ELR (cell line): ENCODE results near the gene VSIG8.

Source experiments
- DNase-seq: peaks from one replicate; pipeline ENCODE4 v3.0.0-alpha.2; 2015; ENCODE audit warnings: low read depth

VSIG8 gene

DNA sequence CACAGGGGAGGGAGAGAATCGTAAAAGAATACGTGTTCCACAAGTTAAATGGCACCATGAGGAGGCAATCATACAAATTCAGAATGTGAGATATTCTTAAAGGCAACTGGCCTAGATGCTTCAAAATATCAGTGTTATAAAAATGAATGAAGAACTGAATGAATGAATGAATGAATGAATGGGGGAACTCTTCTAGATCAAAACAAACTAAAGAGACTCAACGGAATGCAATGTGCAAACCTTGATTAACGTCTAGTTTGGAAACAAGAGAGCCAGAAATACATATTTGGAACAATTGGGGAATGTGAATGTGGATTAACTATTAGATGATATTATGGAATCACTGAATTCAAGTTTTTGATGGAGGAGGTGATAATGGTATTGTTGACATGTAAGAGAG lies 20.7 kb upstream of the VSIG8 start:
- DNase-seq: no peak

DNA sequence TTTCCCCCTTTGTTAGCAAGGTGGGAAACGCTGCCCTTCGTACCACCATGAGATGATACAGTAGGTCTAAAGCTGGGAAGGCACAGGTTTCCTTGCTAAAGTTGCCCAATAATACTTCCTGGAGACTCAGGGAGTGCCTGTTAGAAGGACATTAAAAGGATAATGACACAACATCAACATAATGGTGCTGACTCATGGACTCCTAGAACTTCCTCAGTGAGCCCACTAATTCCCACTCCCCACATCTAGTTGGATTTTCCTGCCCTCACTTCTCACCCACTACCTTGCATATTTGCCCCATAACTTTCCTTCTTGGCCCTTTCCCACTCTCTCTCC lies 20.0 kb upstream of the VSIG8 start:
- peak; percentile 83 for DNase-seq

DNA sequence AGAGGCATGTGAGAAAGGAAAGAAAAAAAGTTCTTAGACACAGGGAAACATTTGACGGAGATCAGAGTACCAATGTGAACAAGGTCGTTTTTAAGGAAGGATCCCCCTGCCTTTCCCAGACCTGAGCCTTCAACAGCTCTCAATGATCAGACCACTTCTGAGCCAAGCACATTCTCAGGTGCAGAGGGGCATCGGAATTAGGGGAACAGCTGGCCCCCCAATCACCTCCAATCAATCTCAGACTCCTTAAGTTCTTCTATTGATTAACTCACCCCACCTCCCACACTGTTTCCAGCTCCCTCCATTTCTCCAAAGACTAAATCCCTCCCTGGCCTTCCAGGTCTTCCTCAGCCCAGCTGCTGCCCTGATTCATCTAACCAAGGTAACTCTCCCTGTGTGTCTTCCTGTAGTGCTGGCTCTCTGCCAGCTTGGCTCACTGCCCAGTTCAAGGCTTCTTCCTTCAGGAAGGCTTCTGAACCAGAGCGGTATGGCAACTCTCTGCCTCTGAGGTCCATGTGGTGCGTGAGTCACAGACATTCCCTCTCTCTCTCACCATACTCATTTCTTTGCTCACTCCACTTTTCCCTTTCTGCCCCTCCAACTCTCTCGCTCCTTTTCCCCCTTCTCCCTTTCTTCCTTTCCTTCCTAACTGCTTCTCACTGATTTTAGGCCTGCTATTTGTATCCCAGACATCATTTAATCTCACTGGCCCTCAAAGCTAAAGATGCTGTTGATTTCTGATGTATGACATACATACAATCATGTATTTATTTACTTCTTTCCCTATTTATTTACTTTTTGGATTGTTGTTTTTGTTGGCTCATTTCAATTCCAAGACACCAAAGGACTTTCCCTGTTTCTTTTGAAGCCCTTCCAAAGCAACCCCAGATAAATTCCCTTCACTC lies 19.4 kb upstream of the VSIG8 start:
- DNase-seq: peak; percentile 100

DNA sequence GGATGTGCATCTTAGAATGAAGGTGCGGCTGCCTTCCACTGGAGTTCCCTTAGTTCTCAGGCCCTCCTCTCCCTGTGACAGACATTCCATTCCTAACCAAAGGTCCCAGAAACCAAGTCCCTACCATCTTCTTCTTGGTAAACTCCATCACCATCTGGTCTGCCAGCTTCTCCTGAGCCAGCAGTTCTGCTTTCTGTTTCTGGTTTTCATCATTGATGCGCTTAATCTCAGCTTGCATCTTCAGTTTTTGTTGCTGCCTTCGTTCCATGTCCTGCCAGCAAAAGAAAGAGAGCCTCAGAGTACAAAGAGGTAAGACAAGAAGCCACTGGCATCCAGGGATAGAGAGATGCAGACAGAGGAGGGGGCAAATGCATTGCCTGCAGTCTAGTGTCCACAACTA lies 18.0 kb upstream of the VSIG8 start:
- no peak for DNase-seq

DNA sequence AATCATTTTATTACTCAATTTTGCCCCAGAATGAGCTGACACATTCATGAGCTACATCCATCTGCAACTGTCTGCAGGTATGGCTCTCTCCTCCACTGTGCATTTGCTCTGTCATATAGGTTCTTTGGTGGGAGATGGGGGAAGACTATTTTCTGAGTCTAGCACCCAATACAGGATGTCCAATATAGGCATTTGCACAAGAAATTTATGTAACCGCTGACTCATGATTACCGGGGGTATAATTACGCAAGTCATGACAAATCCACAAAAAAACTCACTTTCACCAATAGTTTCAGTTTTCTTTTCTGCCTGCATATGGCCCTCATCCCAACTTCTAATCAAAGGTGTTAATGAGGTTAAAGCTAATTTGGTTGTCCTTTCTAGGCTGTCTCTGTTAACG lies 17.5 kb upstream of the VSIG8 start:
- DNase-seq: peak; percentile 91

DNA sequence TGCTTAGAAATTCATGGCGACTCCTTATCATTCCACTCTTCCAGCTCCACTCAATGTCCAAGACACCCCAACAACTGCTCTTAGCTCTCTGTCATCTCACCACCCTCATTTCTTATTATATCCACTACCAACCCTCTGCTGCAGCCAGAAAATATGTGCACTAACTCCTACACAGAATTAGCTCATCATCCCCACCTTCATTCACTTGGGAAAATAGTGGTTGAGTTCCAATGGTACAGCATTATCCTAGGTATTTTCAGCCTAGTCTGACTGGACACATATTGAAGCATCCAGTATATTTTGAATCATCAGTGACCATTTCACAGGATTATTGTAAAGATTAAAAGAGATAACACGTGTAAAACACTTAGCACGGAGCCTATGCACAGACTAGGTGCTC lies 16.7 kb upstream of the VSIG8 start:
- DNase-seq: peak; percentile 14

DNA sequence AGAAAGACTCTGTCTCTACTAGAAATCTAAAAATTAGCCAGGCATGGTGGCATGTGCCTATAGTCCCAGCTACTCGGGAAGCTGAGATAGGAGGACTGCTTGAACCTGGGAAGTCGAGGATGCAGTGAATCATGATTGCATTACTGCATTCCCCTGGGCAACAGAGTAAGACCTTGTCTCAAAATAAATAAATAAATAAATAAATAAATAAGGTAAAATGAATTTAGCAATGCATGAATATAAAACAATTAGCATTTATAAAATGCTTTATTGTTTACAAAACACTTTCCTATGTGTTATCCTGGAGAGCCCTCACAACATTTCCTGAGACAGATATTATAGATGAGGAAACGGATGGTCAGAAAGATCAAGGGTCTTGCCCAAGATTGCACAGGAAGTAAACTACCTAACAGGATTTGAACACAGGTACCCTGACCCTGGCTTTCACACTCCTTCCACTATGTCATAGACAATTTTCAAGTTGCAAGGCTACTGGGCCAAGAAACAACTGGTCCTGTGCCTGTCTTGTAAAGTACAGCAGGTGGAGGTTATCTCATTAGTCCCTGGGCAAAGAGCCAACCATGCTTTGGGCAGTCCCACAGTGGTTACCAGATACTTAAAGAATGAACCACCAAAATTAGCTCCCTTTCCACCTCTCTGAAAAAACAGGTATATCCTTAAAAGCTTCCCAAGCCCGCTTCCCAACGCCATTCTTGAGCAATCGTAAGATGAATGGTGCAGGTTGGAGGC lies 15.4 kb upstream of the VSIG8 start:
- DNase-seq: no peak

DNA sequence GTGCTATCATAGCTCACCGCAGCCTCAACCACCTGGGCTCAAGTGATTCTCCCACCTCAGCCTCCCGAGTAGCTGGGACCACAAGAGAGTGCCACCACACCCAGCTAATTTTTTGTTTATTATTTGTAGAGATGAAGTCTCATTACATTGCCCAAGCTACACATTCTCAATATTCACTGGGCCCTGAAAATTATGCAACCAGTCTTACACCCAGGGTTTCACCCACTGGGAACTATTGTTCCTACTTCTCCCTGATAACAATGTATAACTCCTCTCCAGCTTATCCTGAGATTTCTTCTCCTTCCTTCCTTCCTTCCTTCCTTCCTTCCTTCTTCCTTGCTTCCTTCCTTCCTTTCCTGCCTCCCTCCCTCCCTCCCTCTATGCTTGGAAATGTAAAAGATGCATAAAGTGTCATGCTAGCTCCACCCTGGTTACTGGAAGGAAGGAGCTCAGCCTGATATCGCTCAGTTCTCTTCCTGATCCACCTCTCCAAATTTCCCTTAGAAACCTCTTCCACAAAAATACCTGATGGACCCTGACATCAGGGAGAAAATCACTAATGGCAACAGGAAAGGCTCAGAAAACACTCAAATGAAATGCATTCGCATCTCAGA lies 11.2 kb upstream of the VSIG8 start:
- DNase-seq: no peak

DNA sequence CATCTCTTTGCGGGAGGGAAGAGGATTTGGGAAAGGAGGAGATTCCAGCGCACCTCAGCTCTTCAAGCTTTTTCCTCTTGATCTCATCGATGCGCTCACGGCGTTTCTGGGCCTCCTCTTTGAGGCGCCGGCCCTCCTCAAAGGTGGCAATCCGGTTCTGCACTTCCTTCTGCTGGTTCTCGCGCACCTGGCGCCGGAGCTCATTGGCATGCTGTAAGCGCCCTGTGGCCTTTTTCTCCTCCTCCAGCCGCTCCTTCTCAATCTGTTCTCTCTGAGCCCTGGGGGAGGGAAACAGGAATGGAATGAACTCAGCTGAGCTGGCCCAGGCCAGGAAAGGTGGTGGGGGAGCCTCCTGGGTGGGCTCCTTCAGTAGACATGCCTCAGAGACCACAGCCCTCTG lies 10.4 kb upstream of the VSIG8 start:
- no peak for DNase-seq

DNA sequence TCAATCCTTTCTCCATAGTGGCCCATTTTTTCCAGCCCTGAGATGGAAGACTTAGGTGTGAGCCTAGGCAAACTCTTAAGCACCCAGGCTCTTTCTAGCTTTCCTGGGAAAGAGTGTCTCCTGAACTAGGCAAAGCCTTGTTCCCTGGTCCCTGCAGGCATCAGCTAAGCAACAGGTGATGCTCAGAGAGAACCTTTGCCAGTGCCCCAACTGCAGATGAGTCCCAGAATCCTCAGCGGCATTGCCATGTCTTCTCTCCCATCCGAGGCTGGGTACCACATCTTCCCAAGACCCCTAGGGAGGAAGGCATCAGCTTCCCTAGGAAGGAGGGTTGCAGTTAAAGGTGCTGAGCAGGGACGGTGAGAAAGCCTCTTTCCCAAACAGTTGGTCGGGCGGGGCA lies 8.2 kb upstream of the VSIG8 start:
- no peak for DNase-seq

DNA sequence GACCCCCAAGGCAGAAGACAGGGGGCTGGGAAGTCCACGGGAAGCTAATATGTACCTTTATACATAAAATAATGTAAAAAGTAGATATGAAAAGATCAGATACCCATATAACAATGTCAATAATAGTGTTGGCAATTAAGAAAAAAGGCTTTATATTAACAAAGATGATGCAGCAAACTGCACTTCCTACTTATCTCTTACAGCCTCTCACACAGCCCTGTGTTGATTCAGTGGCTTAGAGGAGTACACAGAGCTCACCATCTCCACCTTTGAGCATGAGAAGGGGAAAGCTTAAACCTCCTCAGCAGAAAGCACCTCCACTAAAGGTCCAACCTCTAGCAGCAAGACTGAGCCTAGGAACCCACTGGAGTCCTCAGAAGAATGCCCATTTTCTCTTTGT lies 7.2 kb upstream of the VSIG8 start:
- DNase-seq: no peak

DNA sequence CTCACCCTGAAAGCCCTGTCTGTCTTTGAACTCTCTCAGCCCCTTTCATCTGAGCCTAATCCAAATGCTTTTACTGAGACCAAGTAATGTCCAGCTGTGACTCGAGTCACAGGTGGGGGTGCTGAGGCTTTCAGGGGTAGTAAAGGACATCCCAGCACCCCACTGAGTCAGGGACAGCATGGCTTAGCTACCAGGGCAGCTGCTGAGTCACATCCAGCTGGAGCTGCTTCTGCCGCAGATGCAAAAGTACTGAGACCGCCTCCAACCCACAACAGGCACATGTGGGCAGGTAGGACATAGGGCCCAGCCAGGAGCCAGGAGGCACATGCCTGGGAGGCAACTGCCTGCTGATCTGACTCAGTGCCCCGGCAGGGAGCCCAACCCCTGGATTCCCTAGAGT lies 6.7 kb upstream of the VSIG8 start:
- DNase-seq: peak; percentile 86

DNA sequence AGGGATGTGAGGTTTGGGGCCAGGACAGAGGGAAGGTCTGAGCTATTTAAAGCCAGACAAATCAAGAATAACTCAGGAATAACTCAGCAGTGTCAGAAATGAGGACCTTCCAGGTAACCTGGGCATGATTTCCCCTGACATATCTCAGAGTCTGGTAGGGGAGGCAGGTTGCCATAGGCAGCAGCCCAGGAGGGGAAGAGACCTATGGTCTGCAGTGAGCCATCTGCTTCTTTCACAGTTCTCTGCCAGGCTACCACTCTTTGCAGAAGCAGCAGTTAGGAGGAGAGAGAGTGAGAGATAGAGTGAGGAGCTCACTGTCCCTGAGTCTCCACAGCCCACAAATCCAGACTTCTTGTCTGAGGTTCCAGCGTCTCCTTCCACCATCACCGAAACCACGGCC lies 6.3 kb upstream of the VSIG8 start:
- DNase-seq: no peak

DNA sequence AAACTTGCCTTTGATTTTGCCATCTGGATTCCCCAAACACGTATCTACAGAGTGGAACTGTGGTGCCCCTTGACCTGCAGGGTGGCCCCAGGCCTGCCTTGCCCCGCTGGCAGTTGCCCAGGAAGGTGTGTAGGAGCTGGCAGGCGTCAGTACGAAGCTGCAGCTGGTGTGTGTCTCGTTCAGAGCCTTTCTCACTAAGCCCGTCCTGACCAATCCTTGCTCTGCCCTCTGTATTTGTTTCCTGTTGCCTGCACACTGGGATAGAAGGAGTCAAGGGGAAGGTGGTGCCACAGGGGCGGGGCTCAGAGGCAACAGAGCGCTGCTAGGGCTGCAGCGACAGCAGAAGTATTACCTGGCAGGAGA lies 5.2 kb upstream of the VSIG8 start:
- DNase-seq: no peak

DNA sequence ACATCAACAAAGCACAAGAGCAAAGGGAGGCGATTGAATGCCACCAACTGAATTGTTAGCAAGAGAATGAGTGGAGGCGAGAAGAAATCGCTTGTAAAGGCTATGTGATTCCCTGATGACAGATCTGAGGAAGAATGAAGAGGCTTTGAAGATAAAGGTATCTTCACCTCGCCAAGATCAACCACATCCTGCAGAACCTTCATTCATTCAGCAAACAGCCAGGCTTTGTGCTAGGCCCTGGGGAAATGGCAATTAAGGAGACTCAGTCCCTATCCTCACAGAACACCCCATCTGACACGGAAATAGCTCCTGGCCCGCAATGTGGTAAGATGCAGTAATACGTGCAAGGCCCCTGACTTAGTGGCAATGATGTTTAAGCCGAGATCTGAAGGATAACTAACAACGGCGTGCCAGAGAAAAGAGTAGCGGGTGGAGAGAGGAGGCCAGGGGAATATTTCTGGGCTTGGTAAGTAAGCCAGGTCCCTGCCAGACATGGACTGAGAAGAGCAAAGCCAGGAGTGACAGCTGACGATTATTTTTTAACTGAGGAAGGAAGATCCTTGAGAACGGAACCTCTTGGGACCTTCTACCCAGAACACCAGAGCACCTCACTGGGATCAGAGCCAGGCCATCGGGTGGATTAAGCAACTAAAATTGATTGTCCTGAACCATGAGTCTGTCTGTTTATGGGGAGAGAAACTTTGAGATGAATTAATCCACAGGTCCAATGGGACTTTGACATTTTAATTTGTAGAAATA lies 4.6 kb upstream of the VSIG8 start:
- no peak for DNase-seq

DNA sequence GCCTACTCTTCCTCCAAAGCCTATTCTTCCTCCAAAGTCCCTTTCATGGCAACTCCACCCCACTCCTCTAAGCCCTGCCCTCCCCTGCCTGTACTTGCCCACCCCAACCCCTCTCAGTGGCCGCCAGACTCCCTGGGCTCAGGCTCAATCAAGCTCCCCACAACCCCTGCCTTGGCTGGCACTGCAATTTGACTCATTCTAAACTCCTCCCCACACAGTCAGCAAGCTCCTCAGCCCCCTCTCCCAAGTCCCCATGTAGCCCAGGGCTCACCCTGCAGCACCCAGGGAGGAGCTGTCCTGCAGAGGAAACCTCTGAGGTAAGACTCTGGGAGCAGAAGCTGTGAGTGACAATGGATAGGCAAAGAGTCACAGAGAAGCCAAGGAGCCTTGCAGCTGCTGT lies 3.6 kb upstream of the VSIG8 start:
- peak; percentile 21 for DNase-seq

DNA sequence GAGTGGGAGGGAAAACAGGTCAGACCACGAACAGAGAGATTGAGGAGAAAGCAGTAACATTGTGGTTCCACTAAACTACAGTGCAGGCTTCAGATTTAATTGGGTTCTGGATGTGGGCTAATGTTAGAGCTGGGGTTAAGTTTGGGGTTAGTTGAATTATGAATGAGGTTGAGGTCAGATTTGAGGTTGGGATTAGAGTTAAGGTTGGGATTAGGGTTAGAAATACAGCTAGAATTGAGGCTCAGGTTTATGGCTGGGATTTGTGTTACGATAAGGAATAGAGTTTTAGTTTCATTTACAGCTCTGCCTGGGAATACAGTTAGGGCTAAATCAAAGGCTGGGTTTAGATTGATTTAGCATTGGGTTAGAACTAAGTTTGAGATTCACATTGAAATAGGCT lies 1.8 kb upstream of the VSIG8 start:
- DNase-seq: no peak

DNA sequence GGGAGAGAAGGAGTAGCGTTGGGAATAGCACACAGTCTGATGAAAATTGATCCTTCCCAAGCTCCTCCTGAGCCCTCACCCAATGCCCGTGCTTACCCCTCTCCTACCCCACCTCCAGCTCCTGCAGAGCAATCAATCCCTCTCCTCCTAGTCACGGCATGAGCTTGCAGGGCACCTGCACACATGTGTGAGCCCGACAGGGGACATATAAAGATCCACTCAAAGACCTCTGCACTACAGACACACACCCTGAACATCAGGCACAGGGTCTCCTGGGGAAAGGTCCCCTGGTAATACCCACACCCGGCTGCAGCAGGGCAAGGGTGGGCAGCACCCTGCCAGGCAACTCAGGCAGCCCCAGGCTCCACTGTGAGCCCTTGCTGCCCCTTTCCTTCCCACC lies 426 bp downstream of the VSIG8 start:
- DNase-seq: no peak

DNA sequence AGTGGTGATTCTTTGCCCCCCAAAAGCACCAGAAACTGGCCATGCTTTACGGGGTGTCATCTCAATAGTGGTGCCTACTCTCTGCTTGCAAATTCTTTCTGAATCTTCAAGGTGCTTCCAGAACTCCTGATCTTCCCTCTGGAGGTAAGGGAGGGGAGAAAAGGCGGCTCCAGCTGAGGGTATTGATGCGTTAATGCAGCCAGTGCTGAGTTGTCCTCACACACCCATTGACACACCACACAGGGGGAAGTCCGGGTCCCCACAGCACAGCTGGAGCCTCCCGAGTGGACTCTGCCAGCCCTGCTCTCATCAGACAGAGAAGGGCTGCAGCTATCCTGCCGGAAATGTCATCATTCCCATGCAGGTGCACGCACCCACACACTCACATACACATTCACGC lies 1.2 kb downstream of the VSIG8 start:
- no peak for DNase-seq

DNA sequence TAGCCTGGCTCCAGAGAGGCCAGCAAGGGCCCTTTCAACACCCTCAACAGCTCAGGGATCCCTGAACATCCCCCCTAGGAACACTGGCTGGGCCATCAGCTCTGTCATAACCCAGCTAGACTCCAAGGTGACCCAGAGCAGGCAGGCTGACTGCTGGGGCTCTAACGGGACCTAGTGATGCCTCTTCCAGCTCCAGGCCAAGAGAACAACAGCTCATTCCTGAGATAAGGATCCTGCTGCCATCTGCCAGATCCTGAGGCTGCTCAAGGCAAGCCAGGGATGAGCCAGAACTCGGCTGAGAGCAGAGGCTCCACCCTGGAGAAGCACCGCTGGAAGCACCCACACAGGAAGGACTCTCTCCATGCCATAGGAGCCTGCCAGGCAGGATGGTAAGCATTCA lies 2.0 kb downstream of the VSIG8 start:
- no peak for DNase-seq

DNA sequence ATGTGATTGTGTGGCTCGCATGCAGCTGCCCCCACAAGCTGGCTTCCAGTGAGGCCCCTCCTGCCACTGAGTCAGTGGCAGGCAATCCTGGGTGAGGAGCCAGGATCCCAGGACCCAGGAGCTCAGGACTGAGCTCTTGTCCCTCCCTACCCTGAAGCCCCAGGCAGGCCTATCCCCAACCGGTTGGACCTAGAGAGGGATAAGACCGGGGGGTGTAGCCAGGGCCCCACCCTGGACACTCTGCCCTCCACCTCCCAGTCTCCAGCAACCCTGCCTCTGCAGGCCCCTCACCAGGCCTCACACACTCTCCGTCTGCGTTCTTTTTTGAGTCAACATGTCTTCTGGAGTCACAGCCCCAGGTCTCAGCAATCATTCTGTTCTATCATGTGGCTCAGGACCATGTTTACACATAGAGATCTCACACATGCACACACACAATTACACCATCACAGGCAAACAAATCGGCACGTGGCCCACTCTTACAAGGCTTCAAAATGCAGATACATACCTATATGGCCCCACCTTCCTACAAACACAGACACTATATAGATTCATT lies 2.6 kb downstream of the VSIG8 start:
- no peak for DNase-seq

DNA sequence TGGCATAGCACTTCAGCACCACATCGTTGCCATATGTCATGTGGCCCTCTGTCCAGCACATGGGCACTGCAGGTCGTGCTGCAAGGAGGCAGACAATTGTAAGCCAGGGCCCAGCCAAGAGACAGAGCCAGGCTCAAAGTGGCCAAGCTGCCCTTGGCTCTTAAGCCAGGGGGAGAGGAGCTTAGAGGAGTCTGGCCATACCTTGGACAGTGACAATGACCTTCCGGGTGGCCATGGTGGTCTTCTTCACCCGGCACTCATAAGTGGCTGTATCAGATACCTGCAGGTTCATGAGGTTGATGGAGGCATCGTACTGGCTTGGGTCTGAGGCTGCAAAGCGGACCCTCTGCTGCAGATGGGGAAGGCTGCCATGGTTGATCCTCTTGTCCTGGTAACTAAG lies 4.6 kb downstream of the VSIG8 start:
- DNase-seq: no peak
